NK-92 treated with Interleukin-12 subunit alpha and Interleukin-12 subunit beta, amount 100 ng/mL, for 24 hours (cell line): Measurements from ENCODE around the gene EXOC2.
"Not testable (repeated sequence)": the region's sequence is repeated elsewhere in the genome, so short reads cannot be mapped to it uniquely, and the experiment has no call there.

Source experiments
- DNase-seq: peaks from one replicate; lab custom pipeline; 2025; lab: John Stamatoyannopoulos, UW

The EXOC2 gene

GRCh38 chr6:579339-579738, 113.6 kb downstream of the EXOC2 start:
- no peak for DNase-seq

DNA sequence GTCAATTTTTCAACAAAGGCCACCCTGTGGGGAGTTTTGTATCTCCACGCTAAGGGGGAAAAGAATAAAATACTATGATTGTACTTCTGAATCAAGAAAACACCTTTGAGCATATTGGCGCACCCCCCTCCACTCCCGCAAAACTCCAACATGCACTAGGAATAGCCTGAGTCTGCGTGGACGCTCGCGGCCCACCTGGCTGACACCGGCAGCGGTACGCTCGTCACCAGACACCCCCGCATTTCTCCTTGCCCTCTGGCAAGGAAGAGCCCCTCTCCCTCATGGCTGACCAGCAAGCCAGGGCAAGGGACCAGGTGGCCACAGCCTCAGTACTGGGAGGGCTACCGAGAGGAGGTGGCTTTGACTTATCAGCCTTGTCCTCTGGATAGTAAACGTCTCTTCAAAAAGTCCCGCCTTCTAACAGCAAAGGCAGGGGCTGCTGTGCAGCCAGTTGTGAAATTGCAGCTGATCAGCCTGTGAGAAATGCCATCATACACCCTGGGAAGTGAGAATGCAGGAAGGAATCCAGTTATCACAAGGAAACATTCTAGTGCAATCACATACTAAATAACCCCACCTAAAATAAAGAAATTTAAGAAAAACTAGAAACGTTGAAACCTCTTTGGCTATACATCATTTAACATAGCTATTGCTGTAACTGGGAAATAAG, 120.2 kb downstream of the EXOC2 start:
- DNase-seq, result no peak

DNA sequence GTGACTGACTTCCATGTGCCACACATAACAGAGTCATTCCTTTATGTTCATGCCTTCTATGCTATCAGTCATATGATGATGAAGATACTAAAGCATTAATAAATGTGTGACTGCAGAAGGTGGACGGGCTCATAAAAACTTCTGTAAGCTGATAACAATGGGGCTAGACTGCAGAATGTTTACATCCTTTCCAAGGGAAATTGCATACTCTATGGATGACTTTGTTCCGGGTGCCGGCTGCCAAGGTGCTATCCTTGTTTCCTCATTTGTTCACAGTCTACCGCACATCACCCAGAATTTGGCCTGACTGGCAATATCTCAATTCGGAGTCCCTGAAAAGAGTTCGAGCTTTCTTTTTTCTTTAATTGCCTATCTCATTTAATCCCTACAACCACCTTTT, 121.0 kb downstream of the EXOC2 start:
- DNase-seq, result no peak

DNA sequence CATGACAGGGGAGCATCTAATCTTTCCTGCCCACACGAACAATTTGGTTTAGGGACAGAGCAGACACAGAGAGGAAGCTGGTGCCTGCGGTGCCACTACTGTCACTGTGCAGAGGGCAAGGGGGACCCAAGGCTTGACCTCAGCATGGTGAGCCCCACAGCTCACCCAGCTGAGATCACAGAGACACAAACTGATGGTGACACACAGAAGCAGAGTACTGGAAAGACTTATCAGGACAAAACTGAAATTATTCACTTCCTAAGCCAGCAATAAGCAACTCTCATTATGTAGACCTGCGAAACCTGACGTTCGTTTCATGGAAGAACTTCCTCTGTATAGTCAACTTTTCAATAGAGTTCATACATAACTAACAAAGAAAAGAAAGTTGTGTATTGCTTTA, 122.1 kb downstream of the EXOC2 start:
- DNase-seq, result no peak

GRCh38 chr6:568954-569523, 123.9 kb downstream of the EXOC2 start:
- DNase-seq, result no peak

DNA sequence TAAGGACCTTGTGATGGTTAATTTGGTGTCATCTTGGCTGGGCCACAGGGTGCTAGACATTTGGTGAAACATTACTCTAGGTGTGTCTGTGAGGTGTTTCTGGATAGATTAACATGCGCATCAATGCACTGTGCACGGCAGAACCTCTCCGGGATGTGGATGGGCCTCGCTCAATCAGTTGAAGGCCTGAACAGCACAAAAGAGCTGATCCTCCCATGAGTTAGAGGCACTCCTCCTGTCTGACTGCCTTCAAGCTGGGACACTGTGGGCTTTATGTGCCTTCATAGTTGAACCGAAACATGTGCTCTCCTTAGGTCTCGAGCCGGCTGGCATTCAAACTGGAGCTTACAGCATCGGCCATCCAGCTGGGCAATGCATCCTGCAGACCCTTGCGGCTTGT, 124.9 kb downstream of the EXOC2 start:
- no peak for DNase-seq

DNA sequence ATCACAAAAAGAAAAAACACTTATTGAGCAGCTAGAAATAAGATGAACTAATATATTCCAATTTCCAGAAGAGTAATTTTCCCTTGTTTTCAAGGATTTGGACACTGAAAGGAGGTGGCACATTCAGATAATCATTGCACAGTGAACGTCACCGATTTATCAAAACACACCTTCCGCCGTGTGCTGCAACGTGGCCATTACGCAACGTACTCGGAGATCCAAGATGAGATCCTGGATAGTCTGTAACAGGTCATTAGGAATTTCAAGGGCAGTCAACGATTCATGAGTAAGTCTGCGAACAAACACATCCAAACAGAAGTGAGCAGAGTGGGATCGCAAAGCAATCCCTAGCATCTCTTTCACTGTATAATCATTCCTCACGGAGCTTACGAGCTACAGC, 129.1 kb downstream of the EXOC2 start:
- DNase-seq, result no peak

- no peak for DNase-seq
These were observed 130.8 kb downstream of the EXOC2 start for GRCh38 chr6:562052-562676.

- not testable (repeated sequence) for DNase-seq
These were observed 131.6 kb downstream of the EXOC2 start for GRCh38 chr6:561335-561734.

- no peak for DNase-seq
These were observed 134.0 kb downstream of the EXOC2 start for GRCh38 chr6:558959-559358.

DNA sequence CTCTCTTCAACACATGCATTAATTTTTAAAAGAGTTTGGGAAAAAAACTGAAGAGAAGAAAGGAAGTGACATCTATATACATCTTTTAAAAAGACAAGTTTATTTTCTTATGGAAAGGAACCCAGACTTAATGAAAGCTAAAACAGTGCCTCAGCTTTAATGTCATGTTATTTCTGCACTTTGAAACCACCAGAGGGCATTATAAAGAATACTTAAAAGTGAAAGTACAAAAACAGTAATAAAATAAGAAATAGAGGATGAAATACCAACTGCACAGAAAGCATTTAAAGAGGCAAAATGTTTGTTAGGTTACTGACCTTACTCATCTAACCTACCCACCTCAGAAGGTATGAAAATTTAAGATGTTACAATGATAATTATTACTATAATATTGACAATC, 134.8 kb downstream of the EXOC2 start:
- DNase-seq, result no peak

DNA sequence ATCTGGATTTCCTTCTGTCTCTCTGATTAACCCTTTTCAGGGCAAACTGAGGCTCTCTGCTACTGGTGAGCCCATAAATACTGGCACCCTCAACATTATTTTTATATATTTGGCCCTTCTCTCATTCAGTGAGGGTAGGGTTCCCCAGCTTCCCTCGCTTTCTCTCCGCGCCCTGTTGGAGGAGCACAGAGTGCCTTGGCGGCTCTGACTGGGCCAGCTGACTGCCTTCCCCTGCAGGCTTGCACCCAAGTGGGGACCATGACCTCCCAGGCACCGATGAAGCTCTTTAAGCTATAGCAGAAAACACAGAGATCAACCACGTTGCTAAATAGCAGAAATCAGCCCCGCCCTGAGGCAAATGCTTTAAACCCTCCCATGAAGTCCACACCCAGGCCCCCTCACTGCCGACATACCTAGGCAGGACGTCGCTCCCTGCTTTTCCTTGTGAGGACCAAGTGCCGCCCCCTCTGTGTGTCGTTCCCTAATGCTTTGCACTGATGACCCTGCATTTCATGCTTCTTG, 141.0 kb downstream of the EXOC2 start:
- no peak for DNase-seq

DNA sequence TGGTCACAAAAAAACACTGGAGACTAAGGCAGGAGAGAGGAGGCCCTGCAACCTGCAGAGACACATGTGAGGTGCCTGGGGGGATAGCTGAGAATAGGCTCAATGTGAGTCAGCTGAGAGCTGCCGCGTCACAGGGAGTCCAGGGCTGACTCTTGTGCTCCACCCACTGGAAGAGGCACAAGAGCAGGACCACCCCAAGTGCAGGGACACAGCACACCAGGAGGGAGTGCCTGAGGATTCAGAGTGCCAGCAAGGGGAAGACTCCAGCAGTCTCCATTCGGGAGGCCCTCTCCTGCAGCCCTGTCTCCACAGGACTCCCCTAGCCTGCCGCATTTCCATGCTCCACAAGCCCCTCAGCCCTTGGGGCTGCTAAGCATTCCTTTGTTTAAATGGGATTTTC, 141.5 kb downstream of the EXOC2 start:
- DNase-seq, result no peak

GRCh38 chr6:549906-550305, 143.0 kb downstream of the EXOC2 start:
- no peak for DNase-seq

- no peak for DNase-seq
These were observed 144.4 kb downstream of the EXOC2 start for GRCh38 chr6:548517-548916.

DNA sequence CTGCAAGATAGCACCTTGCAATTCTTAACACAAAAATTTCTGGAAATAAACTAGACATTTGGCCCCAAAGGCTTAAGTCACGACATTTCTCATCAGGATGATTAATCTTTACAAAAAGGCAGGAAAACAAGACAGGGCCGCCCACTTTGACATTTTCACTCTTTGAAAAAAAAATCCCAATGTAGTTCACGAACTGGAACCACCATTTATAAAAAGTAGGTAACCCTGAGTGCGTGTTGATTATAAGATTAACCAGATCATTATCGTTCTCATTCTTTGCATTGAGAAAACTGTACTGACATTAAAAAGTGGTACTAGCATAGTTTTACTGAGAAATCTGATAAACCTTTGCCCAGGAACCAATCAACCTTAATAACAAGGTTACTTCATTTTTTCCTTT, 144.8 kb downstream of the EXOC2 start:
- no peak for DNase-seq

GRCh38 chr6:540490-540889, 152.4 kb downstream of the EXOC2 start:
- no peak for DNase-seq

DNA sequence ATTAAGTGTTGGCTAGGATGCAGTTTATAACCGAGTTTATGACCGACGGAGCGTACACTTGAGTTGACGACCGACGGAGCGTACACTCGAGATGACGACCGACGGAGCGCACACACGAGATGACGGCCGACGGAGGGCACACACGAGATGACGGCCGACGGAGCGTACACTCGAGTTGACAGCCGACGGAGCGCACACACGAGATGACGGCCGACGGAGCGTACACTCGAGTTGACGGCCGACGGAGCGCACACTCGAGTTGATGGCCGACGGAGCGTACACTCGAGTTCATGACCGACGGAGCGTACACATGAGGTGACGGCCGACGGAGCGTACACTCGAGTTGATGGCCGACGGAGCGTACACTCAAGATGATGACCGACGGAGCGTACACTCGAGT, 155.8 kb downstream of the EXOC2 start:
- no peak for DNase-seq

- DNase-seq, result no peak
These were observed 162.5 kb downstream of the EXOC2 start for GRCh38 chr6:530425-530824.

- no peak for DNase-seq
These were observed 163.9 kb downstream of the EXOC2 start for GRCh38 chr6:528989-529388.

- DNase-seq, result no peak
These were observed 164.8 kb downstream of the EXOC2 start for GRCh38 chr6:527989-528673.

- DNase-seq, result no peak
These were observed 168.1 kb downstream of the EXOC2 start for GRCh38 chr6:524803-525202.

DNA sequence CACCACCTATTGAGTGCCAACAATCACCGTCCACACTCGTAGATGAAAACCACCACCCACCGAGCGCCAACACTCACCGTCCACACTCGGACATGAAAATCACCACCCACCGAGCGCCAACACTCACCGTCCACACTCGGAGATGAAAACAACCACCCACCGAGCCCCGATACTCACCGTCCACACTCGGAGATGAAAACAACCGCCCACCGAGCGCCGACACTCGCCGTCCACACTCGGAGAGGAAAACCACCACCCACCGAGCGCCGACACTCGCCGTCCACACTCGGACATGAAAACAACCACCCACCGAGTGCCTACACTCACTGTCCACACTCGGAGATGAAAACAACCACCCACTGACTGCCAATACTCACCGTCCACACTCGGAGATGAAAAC, 172.1 kb downstream of the EXOC2 start:
- no peak for DNase-seq
